SK-N-SH treated with all-trans-retinoic acid at 6 μM for 48 hours (cell line): Measurements from ENCODE around the gene SCAMP5.

Experiments used
- ATAC-seq: fragments of 200-7000 bp; cut with Tn5 transposase; 3 replicates; pipeline ENCODE4 v1.9.1; 2020; ENCODE audit warnings: mild to moderate bottlenecking, moderate library complexity
- ARNTL ChIP-seq: fragments of 450-650 bp; formaldehyde crosslinking; IDR thresholded peaks from 2 replicates; pipeline ENCODE4 v1.5.0; 2020; ENCODE audit warnings: low read depth, mild to moderate bottlenecking, moderate library complexity, borderline replicate concordance
- BACH2 ChIP-seq: fragments of 250-450 bp; sonication (Bioruptor Pico); IDR thresholded peaks from 2 replicates; pipeline ENCODE4 v1.9.0; 2021; ENCODE audit warnings: mild to moderate bottlenecking, borderline replicate concordance
- CSDC2 ChIP-seq: fragments of 250-450 bp; sonication (Bioruptor Pico); IDR thresholded peaks from 2 replicates; pipeline ENCODE4 v1.5.0; 2020; ENCODE audit warnings: mild to moderate bottlenecking, moderate library complexity
- ESRRG ChIP-seq: fragments of 250-450 bp; sonication (Bioruptor Pico); IDR thresholded peaks from 2 replicates; pipeline ENCODE4 v1.6.1; 2021; ENCODE audit warnings: mild to moderate bottlenecking
- GLIS3 ChIP-seq: fragments of 250-450 bp; sonication (Bioruptor Pico); IDR thresholded peaks from 2 replicates; pipeline ENCODE4 v1.5.0; 2020; ENCODE audit warnings: mild to moderate bottlenecking, moderate library complexity
- OSR1 ChIP-seq: fragments of 250-450 bp; sonication (Bioruptor Pico); IDR thresholded peaks from 2 replicates; pipeline ENCODE4 v1.8.0; 2022; ENCODE audit warnings: moderate library complexity, mild to moderate bottlenecking, inconsistent platforms
- RARB ChIP-seq: fragments of 250-450 bp; sonication (Bioruptor Pico); IDR thresholded peaks from 2 replicates; pipeline ENCODE4 v1.8.0; 2021; ENCODE audit warnings: mild to moderate bottlenecking, moderate library complexity
- SNAI2 ChIP-seq: fragments of 250-450 bp; sonication (Bioruptor Pico); IDR thresholded peaks from 2 replicates; pipeline ENCODE4 v1.5.0; 2020; ENCODE audit warnings: mild to moderate bottlenecking, moderate library complexity
- TCF4 ChIP-seq: fragments of 250-450 bp; sonication (Bioruptor Pico); IDR thresholded peaks from 2 replicates; pipeline ENCODE4 v1.8.0; 2021; ENCODE audit warnings: mild to moderate bottlenecking, moderate library complexity, borderline replicate concordance
- TOX ChIP-seq: fragments of 250-450 bp; sonication (Bioruptor Pico); IDR thresholded peaks from 2 replicates; pipeline ENCODE4 v1.8.0; 2021; ENCODE audit warnings: mild to moderate bottlenecking, moderate library complexity, borderline replicate concordance
- ZC3H10 ChIP-seq: fragments of 250-450 bp; sonication (Bioruptor Pico); IDR thresholded peaks from 2 replicates; pipeline ENCODE4 v1.5.1; 2021; ENCODE audit warnings: mild to moderate bottlenecking, moderate library complexity
- ZFP3 ChIP-seq: fragments of 250-450 bp; sonication (Bioruptor Pico); IDR thresholded peaks from 2 replicates; pipeline ENCODE4 v1.5.0; 2020; ENCODE audit warnings: mild to moderate bottlenecking, moderate library complexity
- ZFP30 ChIP-seq: fragments of 450-650 bp; formaldehyde crosslinking; IDR thresholded peaks from 2 replicates; pipeline ENCODE4 v1.5.0; 2022; ENCODE audit warnings: mild to moderate bottlenecking, moderate library complexity
- ZNF565 ChIP-seq: fragments of 450-650 bp; formaldehyde crosslinking; conservative IDR thresholded peaks from 2 replicates; pipeline ENCODE4 v1.5.0; 2020; ENCODE audit warnings: low read depth, mild to moderate bottlenecking, moderate library complexity
- ZNF70 ChIP-seq: fragments of 450-650 bp; formaldehyde crosslinking; IDR thresholded peaks from 2 replicates; pipeline ENCODE4 v1.5.0; 2020; ENCODE audit warnings: mild to moderate bottlenecking, moderate library complexity
- ZNF8 ChIP-seq: fragments of 450-650 bp; formaldehyde crosslinking; IDR thresholded peaks from 2 replicates; pipeline ENCODE4 v1.5.0; 2020; ENCODE audit warnings: mild to moderate bottlenecking, moderate library complexity
- TF ChIP-seq, protein P1 (sequence below): fragments of 250-450 bp; sonication (Bioruptor Pico); IDR thresholded peaks from 2 replicates; pipeline ENCODE4 v1.5.1; 2020; ENCODE audit warnings: low read depth, mild to moderate bottlenecking, moderate library complexity
- TF ChIP-seq, protein P2 (sequence below): fragments of 250-450 bp; sonication (Bioruptor Pico); IDR thresholded peaks from 2 replicates; pipeline ENCODE4 v1.8.0; 2021; ENCODE audit warnings: low read depth, mild to moderate bottlenecking, moderate library complexity, borderline replicate concordance
- TF ChIP-seq, protein P3 (sequence below): fragments of 250-450 bp; sonication (Bioruptor Pico); IDR thresholded peaks from 2 replicates; pipeline ENCODE4 v1.5.1; 2021; ENCODE audit warnings: mild to moderate bottlenecking, moderate library complexity
- TF ChIP-seq, protein P4 (sequence below): fragments of 250-450 bp; sonication (Bioruptor Pico); IDR thresholded peaks from 2 replicates; pipeline ENCODE4 v1.8.0; 2020; ENCODE audit warnings: mild to moderate bottlenecking, moderate library complexity, borderline replicate concordance
- TF ChIP-seq, protein P5 (sequence below): fragments of 250-450 bp; sonication (Bioruptor Pico); IDR thresholded peaks from 2 replicates; pipeline ENCODE4 v1.5.0; 2020; ENCODE audit warnings: mild to moderate bottlenecking, moderate library complexity

SCAMP5 gene

DNA sequence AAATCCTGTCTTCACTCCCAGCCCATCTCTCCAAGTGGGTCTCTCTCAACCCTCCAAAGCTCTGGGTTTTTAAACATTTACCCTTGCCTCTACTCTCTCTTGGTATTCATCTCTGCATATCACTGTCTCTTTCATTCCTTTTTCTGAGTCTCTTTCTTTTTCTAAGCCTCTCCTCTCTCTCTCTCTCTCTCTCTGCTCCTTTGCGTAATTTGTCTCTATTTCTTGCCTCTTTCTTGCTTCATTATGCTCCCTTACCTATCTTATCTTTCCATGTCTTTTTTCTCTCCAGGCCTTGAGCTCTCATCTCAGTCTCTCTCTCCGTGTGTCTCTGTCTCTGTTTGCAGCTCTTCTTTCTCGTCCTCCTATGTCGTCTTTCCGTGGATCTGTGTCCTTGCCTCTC is 678 bp upstream of the SCAMP5 start:
- TF ChIP-seq CSDC2 (no peak), TOX (CRISPR knock-in tag) (no peak), BACH2 (no peak), ZNF8 (CRISPR knock-in tag) (no peak)
- ATAC-seq = no peak

- ATAC-seq = peak; percentile 54
- TF ChIP-seq CSDC2 (no peak), RARB (CRISPR knock-in tag) (no peak), ZFP3 (CRISPR knock-in tag) (no peak), OSR1 (CRISPR knock-in tag) (no peak), GLIS3 (no peak), ZNF70 (CRISPR knock-in tag) (no peak), ARNTL (CRISPR knock-in tag) (no peak), ESRRG (CRISPR knock-in tag) (no peak), TOX (CRISPR knock-in tag) (no peak)
- TF ChIP-seq, protein P1, sequence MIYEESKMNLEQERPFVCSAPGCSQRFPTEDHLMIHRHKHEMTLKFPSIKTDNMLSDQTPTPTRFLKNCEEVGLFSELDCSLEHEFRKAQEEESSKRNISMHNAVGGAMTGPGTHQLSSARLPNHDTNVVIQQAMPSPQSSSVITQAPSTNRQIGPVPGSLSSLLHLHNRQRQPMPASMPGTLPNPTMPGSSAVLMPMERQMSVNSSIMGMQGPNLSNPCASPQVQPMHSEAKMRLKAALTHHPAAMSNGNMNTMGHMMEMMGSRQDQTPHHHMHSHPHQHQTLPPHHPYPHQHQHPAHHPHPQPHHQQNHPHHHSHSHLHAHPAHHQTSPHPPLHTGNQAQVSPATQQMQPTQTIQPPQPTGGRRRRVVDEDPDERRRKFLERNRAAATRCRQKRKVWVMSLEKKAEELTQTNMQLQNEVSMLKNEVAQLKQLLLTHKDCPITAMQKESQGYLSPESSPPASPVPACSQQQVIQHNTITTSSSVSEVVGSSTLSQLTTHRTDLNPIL = no peak
- TF ChIP-seq, protein P2, sequence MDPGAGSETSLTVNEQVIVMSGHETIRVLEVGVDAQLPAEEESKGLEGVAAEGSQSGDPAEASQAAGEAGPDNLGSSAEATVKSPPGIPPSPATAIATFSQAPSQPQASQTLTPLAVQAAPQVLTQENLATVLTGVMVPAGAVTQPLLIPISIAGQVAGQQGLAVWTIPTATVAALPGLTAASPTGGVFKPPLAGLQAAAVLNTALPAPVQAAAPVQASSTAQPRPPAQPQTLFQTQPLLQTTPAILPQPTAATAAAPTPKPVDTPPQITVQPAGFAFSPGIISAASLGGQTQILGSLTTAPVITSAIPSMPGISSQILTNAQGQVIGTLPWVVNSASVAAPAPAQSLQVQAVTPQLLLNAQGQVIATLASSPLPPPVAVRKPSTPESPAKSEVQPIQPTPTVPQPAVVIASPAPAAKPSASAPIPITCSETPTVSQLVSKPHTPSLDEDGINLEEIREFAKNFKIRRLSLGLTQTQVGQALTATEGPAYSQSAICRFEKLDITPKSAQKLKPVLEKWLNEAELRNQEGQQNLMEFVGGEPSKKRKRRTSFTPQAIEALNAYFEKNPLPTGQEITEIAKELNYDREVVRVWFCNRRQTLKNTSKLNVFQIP (CRISPR knock-in tag) = no peak
Measured at GRCh38 chr15:74995779-74996765, 709 bp downstream of the SCAMP5 start.

- ATAC-seq = no peak
- TF ChIP-seq ZFP3 (CRISPR knock-in tag) = no peak
- TF ChIP-seq TCF4 (CRISPR knock-in tag) = no peak
- no peak for TF ChIP-seq BACH2
- TF ChIP-seq, protein P3, sequence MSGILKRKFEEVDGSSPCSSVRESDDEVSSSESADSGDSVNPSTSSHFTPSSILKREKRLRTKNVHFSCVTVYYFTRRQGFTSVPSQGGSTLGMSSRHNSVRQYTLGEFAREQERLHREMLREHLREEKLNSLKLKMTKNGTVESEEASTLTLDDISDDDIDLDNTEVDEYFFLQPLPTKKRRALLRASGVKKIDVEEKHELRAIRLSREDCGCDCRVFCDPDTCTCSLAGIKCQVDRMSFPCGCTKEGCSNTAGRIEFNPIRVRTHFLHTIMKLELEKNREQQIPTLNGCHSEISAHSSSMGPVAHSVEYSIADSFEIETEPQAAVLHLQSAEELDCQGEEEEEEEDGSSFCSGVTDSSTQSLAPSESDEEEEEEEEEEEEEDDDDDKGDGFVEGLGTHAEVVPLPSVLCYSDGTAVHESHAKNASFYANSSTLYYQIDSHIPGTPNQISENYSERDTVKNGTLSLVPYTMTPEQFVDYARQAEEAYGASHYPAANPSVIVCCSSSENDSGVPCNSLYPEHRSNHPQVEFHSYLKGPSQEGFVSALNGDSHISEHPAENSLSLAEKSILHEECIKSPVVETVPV (CRISPR knock-in tag) = no peak
- no peak for TF ChIP-seq ZFP30 (CRISPR knock-in tag)
- TF ChIP-seq, protein P1 = no peak
- TF ChIP-seq, protein P2 (CRISPR knock-in tag) = no peak
- TF ChIP-seq RARB (CRISPR knock-in tag) = no peak
- TF ChIP-seq ZNF565 (CRISPR knock-in tag) = no peak
- no peak for TF ChIP-seq SNAI2
- no peak for TF ChIP-seq TOX (CRISPR knock-in tag)
- TF ChIP-seq, protein P4, sequence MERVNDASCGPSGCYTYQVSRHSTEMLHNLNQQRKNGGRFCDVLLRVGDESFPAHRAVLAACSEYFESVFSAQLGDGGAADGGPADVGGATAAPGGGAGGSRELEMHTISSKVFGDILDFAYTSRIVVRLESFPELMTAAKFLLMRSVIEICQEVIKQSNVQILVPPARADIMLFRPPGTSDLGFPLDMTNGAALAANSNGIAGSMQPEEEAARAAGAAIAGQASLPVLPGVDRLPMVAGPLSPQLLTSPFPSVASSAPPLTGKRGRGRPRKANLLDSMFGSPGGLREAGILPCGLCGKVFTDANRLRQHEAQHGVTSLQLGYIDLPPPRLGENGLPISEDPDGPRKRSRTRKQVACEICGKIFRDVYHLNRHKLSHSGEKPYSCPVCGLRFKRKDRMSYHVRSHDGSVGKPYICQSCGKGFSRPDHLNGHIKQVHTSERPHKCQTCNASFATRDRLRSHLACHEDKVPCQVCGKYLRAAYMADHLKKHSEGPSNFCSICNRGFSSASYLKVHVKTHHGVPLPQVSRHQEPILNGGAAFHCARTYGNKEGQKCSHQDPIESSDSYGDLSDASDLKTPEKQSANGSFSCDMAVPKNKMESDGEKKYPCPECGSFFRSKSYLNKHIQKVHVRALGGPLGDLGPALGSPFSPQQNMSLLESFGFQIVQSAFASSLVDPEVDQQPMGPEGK = no peak
- TF ChIP-seq CSDC2 = no peak
- TF ChIP-seq, protein P5, sequence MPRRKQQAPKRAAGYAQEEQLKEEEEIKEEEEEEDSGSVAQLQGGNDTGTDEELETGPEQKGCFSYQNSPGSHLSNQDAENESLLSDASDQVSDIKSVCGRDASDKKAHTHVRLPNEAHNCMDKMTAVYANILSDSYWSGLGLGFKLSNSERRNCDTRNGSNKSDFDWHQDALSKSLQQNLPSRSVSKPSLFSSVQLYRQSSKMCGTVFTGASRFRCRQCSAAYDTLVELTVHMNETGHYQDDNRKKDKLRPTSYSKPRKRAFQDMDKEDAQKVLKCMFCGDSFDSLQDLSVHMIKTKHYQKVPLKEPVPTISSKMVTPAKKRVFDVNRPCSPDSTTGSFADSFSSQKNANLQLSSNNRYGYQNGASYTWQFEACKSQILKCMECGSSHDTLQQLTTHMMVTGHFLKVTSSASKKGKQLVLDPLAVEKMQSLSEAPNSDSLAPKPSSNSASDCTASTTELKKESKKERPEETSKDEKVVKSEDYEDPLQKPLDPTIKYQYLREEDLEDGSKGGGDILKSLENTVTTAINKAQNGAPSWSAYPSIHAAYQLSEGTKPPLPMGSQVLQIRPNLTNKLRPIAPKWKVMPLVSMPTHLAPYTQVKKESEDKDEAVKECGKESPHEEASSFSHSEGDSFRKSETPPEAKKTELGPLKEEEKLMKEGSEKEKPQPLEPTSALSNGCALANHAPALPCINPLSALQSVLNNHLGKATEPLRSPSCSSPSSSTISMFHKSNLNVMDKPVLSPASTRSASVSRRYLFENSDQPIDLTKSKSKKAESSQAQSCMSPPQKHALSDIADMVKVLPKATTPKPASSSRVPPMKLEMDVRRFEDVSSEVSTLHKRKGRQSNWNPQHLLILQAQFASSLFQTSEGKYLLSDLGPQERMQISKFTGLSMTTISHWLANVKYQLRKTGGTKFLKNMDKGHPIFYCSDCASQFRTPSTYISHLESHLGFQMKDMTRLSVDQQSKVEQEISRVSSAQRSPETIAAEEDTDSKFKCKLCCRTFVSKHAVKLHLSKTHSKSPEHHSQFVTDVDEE = no peak
- TF ChIP-seq GLIS3 = no peak
- TF ChIP-seq ZNF70 (CRISPR knock-in tag) = no peak
- no peak for TF ChIP-seq OSR1 (CRISPR knock-in tag)
- no peak for TF ChIP-seq ZC3H10 (CRISPR knock-in tag)
Measured at GRCh38 chr15:74997141-74997540, 1.8 kb downstream of the SCAMP5 start.
